ENCODE measurements around the gene PDE4D.

DNA sequence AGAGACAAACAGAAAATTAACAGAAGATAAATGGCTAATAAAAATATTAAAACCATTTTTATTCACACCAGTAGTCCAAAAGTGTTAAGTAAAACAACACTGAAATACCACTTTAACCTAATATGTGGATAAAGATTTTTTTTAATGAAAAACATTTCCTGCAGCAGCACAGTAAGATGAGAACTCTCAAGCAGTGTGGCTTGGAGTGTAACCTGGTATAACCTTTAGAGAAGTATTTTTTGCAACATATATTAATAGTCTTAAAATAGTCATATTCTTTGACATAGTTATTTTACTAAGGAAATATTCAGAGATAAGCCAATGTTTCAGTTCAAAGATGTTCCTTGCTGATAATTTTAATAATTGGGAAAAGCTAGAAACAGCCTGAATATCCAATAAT is 644.4 kb downstream of the PDE4D start:
- TF ChIP-seq, protein P1, sequence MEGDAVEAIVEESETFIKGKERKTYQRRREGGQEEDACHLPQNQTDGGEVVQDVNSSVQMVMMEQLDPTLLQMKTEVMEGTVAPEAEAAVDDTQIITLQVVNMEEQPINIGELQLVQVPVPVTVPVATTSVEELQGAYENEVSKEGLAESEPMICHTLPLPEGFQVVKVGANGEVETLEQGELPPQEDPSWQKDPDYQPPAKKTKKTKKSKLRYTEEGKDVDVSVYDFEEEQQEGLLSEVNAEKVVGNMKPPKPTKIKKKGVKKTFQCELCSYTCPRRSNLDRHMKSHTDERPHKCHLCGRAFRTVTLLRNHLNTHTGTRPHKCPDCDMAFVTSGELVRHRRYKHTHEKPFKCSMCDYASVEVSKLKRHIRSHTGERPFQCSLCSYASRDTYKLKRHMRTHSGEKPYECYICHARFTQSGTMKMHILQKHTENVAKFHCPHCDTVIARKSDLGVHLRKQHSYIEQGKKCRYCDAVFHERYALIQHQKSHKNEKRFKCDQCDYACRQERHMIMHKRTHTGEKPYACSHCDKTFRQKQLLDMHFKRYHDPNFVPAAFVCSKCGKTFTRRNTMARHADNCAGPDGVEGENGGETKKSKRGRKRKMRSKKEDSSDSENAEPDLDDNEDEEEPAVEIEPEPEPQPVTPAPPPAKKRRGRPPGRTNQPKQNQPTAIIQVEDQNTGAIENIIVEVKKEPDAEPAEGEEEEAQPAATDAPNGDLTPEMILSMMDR (IDR thresholded peaks at IDR 0.05) = no peak
- no peak for TF ChIP-seq POLR2A (IDR thresholded peaks at IDR 0.05)

Data from right lobe of liver (tissue), 4 donors.